ENCODE measurements around the gene BTBD9.

The BTBD9 gene

GRCh38 chr6:38272222-38272621 lies 367.5 kb downstream of the BTBD9 start:
- DNase-seq = no peak

GRCh38 chr6:38271081-38271480 lies 368.6 kb downstream of the BTBD9 start:
- DNase-seq = no peak

GRCh38 chr6:38270367-38270766 lies 369.4 kb downstream of the BTBD9 start:
- DNase-seq = no peak

GRCh38 chr6:38269461-38270172 lies 370.1 kb downstream of the BTBD9 start:
- no peak for DNase-seq

GRCh38 chr6:38268342-38268741 lies 371.4 kb downstream of the BTBD9 start:
- DNase-seq = no peak

- DNase-seq = no peak
These were observed 372.8 kb downstream of the BTBD9 start for GRCh38 chr6:38266921-38267354.

- no peak for DNase-seq
These were observed 375.1 kb downstream of the BTBD9 start for GRCh38 chr6:38264605-38265004.

- DNase-seq = no peak
These were observed 377.1 kb downstream of the BTBD9 start for GRCh38 chr6:38262609-38263008.

GRCh38 chr6:38262026-38262425 lies 377.7 kb downstream of the BTBD9 start:
- DNase-seq = no peak

- no peak for DNase-seq
These were observed 378.1 kb downstream of the BTBD9 start for GRCh38 chr6:38261626-38262025.

- DNase-seq = no peak
These were observed 380.0 kb downstream of the BTBD9 start for GRCh38 chr6:38259736-38260135.

- no peak for DNase-seq
These were observed 391.1 kb downstream of the BTBD9 start for GRCh38 chr6:38248500-38249234.

- DNase-seq = no peak
These were observed 394.4 kb downstream of the BTBD9 start for GRCh38 chr6:38245295-38245694.

GRCh38 chr6:38244869-38245268 lies 394.9 kb downstream of the BTBD9 start:
- no peak for DNase-seq

- no peak for DNase-seq
These were observed 398.4 kb downstream of the BTBD9 start for GRCh38 chr6:38241200-38241871.

GRCh38 chr6:38239719-38240451 lies 399.8 kb downstream of the BTBD9 start:
- peak; percentile 70 for DNase-seq

GRCh38 chr6:38236631-38237030 lies 403.1 kb downstream of the BTBD9 start:
- DNase-seq = no peak

GRCh38 chr6:38234934-38235682 lies 404.6 kb downstream of the BTBD9 start:
- DNase-seq = no peak

- no peak for DNase-seq
These were observed 405.6 kb downstream of the BTBD9 start for GRCh38 chr6:38234141-38234540.

GRCh38 chr6:38233161-38233791 lies 406.5 kb downstream of the BTBD9 start:
- DNase-seq = no peak

GRCh38 chr6:38225766-38226165 lies 414.0 kb downstream of the BTBD9 start:
- DNase-seq = no peak

- no peak for DNase-seq
These were observed 418.5 kb downstream of the BTBD9 start for GRCh38 chr6:38221251-38221650.

Data from NCI-H748 treated with DMSO at 0.1 percent for 48 hours (cell line).